B cell (primary cell): ENCODE measurements around the gene PCDHGB1.

Experiments
- CTCF ChIP-seq: fragments of 200-600 bp; IDR thresholded peaks from one replicate; pipeline ENCODE4 v1.8.0; 2022; ENCODE audit warnings: antibody characterized with exemption, mild to moderate bottlenecking
- EZH2 ChIP-seq: IDR thresholded peaks from 2 replicates; pipeline ENCODE4 v1.6.1; 2012; ENCODE audit warnings: borderline replicate concordance, low read depth, mild to moderate bottlenecking, moderate library complexity, low read length; ENCODE audit not compliant: insufficient read depth, poor library complexity, severe bottlenecking

- TF ChIP-seq CTCF, result no peak
- TF ChIP-seq EZH2, result no peak
Observed at GRCh38 chr5:141351591-141351990, 1.7 kb downstream of the PCDHGB1 start.
